Thyroid gland (tissue), 4 donors: ENCODE measurements around the gene STAG2. TPM values are rescaled to one million over a fixed set of nuclear protein-coding genes. Genes with fewer than 3 reads are reported as not detected.
A peak's percentile ranks its signal among the peaks of the same experiment; 100 is the strongest.

Experiments used
- DNase-seq, 2 donors: peaks; one replicate each; pipeline ENCODE4 v3.0.0-alpha.2; 2019
- H3K27ac ChIP-seq, 3 donors: fragments of 200-600 bp; sonication (generic); 1 replicate in 2 of 3; 2 replicates in 1 of 3; pipeline ENCODE4 v1.5.1; 2016 to 2019; ENCODE audit warnings: mild to moderate bottlenecking in 1 of 3, moderate library complexity in 1 of 3
- H3K27me3 ChIP-seq: fragments of 200-600 bp; sonication (generic); one replicate; pipeline ENCODE4 v1.5.1; 2019
- H3K36me3 ChIP-seq, 2 donors: fragments of 200-600 bp; sonication (generic); one replicate each; pipeline ENCODE4 v1.5.1; 2016 to 2019
- H3K4me1 ChIP-seq, 2 donors: fragments of 200-600 bp; sonication (generic); one replicate each; pipeline ENCODE4 v1.5.1; 2017 to 2019
- H3K4me3 ChIP-seq, 3 donors: fragments of 200-600 bp; sonication (generic); replicated peaks in 1 of 3; 1 replicate in 2 of 3; 2 replicates in 1 of 3; pipeline ENCODE4 v1.5.1; 2016; ENCODE audit warnings: mild to moderate bottlenecking in 1 of 3
- H3K9me3 ChIP-seq: fragments of 200-600 bp; sonication (generic); one replicate; pipeline ENCODE4 v1.5.1; 2017
- POLR2A ChIP-seq, 2 donors: fragments of 450-650 bp; IDR thresholded peaks; one replicate each; pipeline ENCODE4 v1.6.1; 2017; ENCODE audit warnings: antibody characterized with exemption in 2 of 2, mild to moderate bottlenecking in 2 of 2, moderate library complexity in 1 of 2
- WGBS, 2 donors: methylation state at CpG; one replicate each; pipeline ENCODE4 v1.1.5; 2017; 5-methylcytosine and 5-hydroxymethylcytosine counted together
- intact Hi-C: fragments of 100-400 bp; cut with DNase I; formaldehyde crosslinking; loops from one replicate; pipeline ENCODE4 v1.15.1; 2023
- total RNA-seq, 4 donors: library from RNA; depleted of rRNA; stranded (reverse); fragments of >200 nt; gene quantifications; one replicate each; pipeline ENCODE4 v1.2.3, GENCODE V29; 2016
- TF ChIP-seq, protein P1 (sequence below), 6 experiments: fragments of 200-600 bp in 3 of 6; fragments of 450-650 bp in 3 of 6; sonication (generic) in 3 of 6; IDR thresholded peaks; one replicate each; pipeline ENCODE4 v1.5.1; 2016 to 2019; ENCODE audit warnings: antibody characterized with exemption in 6 of 6, mild to moderate bottlenecking in 2 of 6, inconsistent platforms in 1 of 6, moderate library complexity in 1 of 6

Gene STAG2
- total RNA-seq = 100 to 1,000 TPM in 3 of 4 donors, 10 to 100 TPM in 1; 88.0 to 108 (median 104) TPM

DNA sequence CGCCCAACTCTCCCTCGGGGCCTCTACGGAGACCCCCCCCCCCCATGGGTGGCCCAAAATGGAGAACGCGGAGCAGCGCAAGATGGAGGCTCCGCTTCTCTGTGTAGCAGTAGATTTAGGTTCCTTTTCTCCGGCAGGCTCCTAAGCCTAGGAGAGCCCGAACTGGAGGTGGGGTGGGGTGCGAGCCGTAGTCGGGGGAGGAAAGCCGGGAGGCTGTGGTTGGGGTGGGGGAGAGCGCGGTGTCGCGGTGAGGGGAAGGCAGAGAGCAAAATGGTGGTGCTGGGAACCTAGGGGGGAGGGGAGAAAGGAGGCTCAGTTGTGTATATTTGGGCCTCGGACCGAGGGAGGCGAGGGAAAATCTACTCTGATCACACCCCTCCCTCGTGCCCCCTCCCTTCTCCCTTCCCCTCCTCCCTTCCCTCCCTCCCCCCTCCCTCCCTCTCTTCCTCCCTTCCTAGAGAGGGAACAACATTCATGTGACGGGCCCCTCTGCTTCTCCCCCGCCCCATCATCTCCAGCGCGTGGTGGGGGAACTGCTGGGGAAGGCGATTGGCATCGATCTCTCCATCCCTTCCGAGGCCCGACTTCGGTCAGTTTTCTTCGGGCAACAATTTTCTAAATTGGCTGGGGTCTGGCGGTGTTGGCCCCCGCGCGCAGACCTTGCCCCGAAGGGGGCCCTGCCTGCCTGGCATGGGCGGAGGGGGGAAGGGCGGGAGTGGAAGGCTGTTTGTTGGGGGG lies at the start of gene STAG2:
Gene STAG2, plus strand, starts transcription at position 439 of the 738 bp plus-strand sequence. CDS start 60,922 bp downstream, outside the sequence.
- intact Hi-C loops = no loop called here
- Histone ChIP-seq H3K27me3 (no peaks in the 10 kb centered on the region), H3K36me3 (no peaks in the 10 kb centered on the region), H3K4me1 (peaks cover 0 to 5% of the 10 kb centered on the region in 2 donors), H3K4me3 (peak within 1 kb of the TSS; percentile 53 to 87 (median 55)), H3K27ac (peak within 1 kb of the TSS; percentile 94 to 100 (median 100)), H3K9me3 (no peaks in the 10 kb centered on the region)
- DNase-seq = peak; percentile 66 to 75
- TF ChIP-seq POLR2A (IDR thresholded peaks at IDR 0.05) = peak in 1 of 2 donors; percentile 41
- TF ChIP-seq, protein P1, sequence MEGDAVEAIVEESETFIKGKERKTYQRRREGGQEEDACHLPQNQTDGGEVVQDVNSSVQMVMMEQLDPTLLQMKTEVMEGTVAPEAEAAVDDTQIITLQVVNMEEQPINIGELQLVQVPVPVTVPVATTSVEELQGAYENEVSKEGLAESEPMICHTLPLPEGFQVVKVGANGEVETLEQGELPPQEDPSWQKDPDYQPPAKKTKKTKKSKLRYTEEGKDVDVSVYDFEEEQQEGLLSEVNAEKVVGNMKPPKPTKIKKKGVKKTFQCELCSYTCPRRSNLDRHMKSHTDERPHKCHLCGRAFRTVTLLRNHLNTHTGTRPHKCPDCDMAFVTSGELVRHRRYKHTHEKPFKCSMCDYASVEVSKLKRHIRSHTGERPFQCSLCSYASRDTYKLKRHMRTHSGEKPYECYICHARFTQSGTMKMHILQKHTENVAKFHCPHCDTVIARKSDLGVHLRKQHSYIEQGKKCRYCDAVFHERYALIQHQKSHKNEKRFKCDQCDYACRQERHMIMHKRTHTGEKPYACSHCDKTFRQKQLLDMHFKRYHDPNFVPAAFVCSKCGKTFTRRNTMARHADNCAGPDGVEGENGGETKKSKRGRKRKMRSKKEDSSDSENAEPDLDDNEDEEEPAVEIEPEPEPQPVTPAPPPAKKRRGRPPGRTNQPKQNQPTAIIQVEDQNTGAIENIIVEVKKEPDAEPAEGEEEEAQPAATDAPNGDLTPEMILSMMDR (IDR thresholded peaks at IDR 0.05) = no peak
- 2 to 4% methylated on average over 8 to 14 of the region's 38 CpGs for WGBS, 2 donors

DNA sequence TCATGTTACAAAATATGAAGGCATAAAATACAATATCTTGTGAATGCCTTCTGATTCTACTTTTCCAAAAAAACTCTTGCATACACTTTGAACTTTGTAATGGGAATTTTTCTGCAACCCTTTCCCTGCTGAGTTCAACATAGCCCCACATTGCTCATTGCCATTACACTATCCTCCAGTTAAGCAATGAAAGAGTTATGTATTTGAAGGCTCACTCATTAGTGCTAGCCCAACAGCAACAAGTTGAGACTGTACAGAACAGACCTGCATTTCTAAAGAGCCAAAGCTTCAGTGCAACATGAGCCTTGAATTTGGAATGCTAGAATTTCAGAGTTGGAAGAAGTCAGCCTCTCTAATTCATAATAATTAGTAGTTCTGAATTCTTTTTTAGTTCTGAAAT lies 44.4 kb upstream of the STAG2 start:
- H3K9me3 ChIP-seq = no peaks in the 10 kb centered on the region
- H3K4me3 ChIP-seq = no peak overlapping the region
- no peak for DNase-seq
- no peaks in the 10 kb centered on the region for H3K36me3 ChIP-seq
- no peak for TF ChIP-seq POLR2A (IDR thresholded peaks at IDR 0.05)
- TF ChIP-seq, protein P1 (IDR thresholded peaks at IDR 0.05) = no peak
- no peaks in the 10 kb centered on the region for H3K27me3 ChIP-seq
- intact Hi-C loops = no loop called here
- peak overlapping the region in 1 of 3 donors; percentile 9 for H3K27ac ChIP-seq
- no peaks in the 10 kb centered on the region for H3K4me1 ChIP-seq

DNA sequence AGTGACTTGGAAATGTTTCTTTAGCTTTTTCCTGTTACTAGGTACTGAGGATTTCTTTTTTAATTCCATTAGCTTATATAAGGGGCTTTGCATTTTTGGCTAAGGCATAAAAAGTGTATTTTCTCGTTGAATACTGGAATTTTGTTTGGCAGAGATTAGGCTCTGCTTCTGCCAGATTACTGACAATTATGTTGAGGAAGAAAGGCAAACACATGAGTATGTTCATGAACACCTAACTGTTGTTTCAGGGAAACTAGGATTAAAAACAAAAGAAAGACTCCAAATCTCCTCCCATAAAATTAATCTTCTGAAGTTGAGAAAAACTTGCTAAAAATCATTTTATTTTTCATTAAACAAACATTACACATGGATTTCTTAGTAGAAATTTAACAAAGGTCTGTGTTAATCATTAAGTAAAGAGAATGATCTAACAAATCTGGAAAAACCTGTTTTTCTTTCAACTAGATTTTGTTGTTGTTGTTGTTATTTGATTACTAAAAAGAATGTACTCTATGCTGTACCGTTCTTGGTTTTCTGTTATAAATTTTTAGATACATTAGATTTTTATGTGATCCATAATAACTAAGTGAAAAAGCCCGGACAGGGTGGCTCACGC lies 43.3 kb upstream of the STAG2 start:
- WGBS, 2 donors = 56 to 60% methylated on average over 4 of the region's 4 CpGs
- TF ChIP-seq, protein P1 (IDR thresholded peaks at IDR 0.05) = no peak
- no peak for TF ChIP-seq POLR2A (IDR thresholded peaks at IDR 0.05)

DNA sequence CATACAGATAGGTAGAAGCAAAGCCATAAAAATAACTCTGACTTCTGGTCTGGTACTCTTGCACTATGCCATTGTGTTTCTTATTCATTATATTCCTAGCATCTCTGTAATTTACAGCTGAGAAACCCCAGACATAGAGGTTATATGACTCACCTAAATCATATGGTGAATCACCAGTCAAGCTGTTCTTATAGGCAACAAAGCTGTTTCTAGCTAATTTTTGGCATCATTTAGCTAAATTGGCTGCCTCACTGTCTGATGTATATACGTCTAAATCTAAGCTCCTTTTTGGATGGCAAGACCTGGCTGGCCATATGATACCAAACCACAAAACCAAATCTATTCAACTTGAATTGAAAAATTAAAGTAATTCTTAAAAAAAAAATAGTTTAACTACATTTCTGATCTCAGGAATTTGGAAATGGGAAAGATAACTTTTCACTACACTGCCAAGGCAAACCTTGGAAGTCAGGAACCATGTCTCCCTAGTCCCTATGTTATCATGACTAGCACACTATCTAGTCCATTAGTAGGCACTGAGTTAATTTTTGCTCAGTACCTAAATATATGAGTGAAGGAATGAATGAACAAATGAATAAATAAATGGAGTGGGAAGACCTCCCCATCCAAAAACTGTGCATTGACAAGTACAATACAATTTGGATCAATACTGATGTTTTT lies 41.3 kb upstream of the STAG2 start:
- H3K27ac ChIP-seq = no peak overlapping the region
- intact Hi-C loops = no loop called here
- DNase-seq = no peak
- H3K9me3 ChIP-seq = no peaks in the 10 kb centered on the region
- H3K4me3 ChIP-seq = no peak overlapping the region
- WGBS, 2 donors = 83 to 95% methylated on average over 1 of the region's 1 CpG
- no peaks in the 10 kb centered on the region for H3K4me1 ChIP-seq
- no peaks in the 10 kb centered on the region for H3K36me3 ChIP-seq
- no peaks in the 10 kb centered on the region for H3K27me3 ChIP-seq
- TF ChIP-seq, protein P1 (IDR thresholded peaks at IDR 0.05) = no peak
- no peak for TF ChIP-seq POLR2A (IDR thresholded peaks at IDR 0.05)

More for the DNA sequence above, 43.3 kb upstream of the STAG2 start:
- Histone ChIP-seq H3K27me3 (no peaks in the 10 kb centered on the region), H3K27ac (peak overlapping the region in 1 of 3 donors; percentile 43), H3K36me3 (no peaks in the 10 kb centered on the region), H3K9me3 (no peaks in the 10 kb centered on the region), H3K4me3 (no peak overlapping the region), H3K4me1 (no peaks in the 10 kb centered on the region)
- no peak for DNase-seq
- intact Hi-C loops = no loop called here
